GM21786 (cell line): ENCODE results near the gene TCF12.

Experiments used
- ATAC-seq: cut with Tn5 transposase; IDR thresholded peaks from one replicate; pipeline ENCODE4 v1.9.1; 2021; ENCODE audit not compliant: unreplicated experiment

TCF12 gene

GRCh38 chr15:57235873-57236272 lies 317.4 kb downstream of the TCF12 start:
- no peak for ATAC-seq

- ATAC-seq = no peak
Measured at GRCh38 chr15:57236561-57237300, 318.3 kb downstream of the TCF12 start.

- no peak for ATAC-seq
Measured at GRCh38 chr15:57237301-57237642, 318.8 kb downstream of the TCF12 start.

GRCh38 chr15:57237676-57238075 lies 319.2 kb downstream of the TCF12 start:
- no peak for ATAC-seq

GRCh38 chr15:57245130-57245529 lies 326.7 kb downstream of the TCF12 start:
- ATAC-seq = no peak

- ATAC-seq = no peak
Measured at GRCh38 chr15:57245714-57246113, 327.3 kb downstream of the TCF12 start.

- ATAC-seq = no peak
Measured at GRCh38 chr15:57248074-57248473, 329.6 kb downstream of the TCF12 start.

- ATAC-seq = no peak
Measured at GRCh38 chr15:57251308-57251707, 332.9 kb downstream of the TCF12 start.

GRCh38 chr15:57251941-57252340 lies 333.5 kb downstream of the TCF12 start:
- ATAC-seq = no peak

- ATAC-seq = no peak
Measured at GRCh38 chr15:57253082-57253481, 334.6 kb downstream of the TCF12 start.

GRCh38 chr15:57253500-57253899 lies 335.1 kb downstream of the TCF12 start:
- ATAC-seq = no peak

GRCh38 chr15:57255751-57256341 lies 337.4 kb downstream of the TCF12 start:
- ATAC-seq = no peak

- no peak for ATAC-seq
Measured at GRCh38 chr15:57256939-57257338, 338.5 kb downstream of the TCF12 start.

GRCh38 chr15:57259568-57260040 lies 341.2 kb downstream of the TCF12 start:
- no peak for ATAC-seq

GRCh38 chr15:57263520-57263919 lies 345.1 kb downstream of the TCF12 start:
- ATAC-seq = no peak

- no peak for ATAC-seq
Measured at GRCh38 chr15:57272771-57273357, 354.4 kb downstream of the TCF12 start.

GRCh38 chr15:57273402-57273801 lies 355.0 kb downstream of the TCF12 start:
- ATAC-seq = no peak

- ATAC-seq = no peak
Measured at GRCh38 chr15:57278439-57278838, 360.0 kb downstream of the TCF12 start.

GRCh38 chr15:57280464-57280863 lies 362.0 kb downstream of the TCF12 start:
- no peak for ATAC-seq

- ATAC-seq = peak; percentile 55
Measured at GRCh38 chr15:57281321-57281720, 362.9 kb downstream of the TCF12 start.

- ATAC-seq = no peak
Measured at GRCh38 chr15:57282686-57283085, 364.2 kb downstream of the TCF12 start.

- ATAC-seq = no peak
Measured at GRCh38 chr15:57283774-57284503, 365.5 kb downstream of the TCF12 start.
